OCI-LY1 (cell line): ENCODE measurements around the gene SH3BP5.

Experiments used
- EZH2 ChIP-seq: fragments of 200-600 bp; sonication (generic), shearing (Covaris generic); IDR thresholded peaks from 2 replicates; pipeline ENCODE4 v1.8.0; 2017; ENCODE audit warnings: borderline replicate concordance, mixed run types, mild to moderate bottlenecking, antibody characterized with exemption, low read length, moderate library complexity, mixed read lengths
- TF ChIP-seq, protein P1 (sequence below): fragments of 200-600 bp; sonication (generic), shearing (Covaris generic); IDR thresholded peaks from 2 replicates; pipeline ENCODE4 v1.5.1; 2017; ENCODE audit warnings: mild to moderate bottlenecking, antibody characterized with exemption, low read length, moderate library complexity, mixed read lengths

DNA sequence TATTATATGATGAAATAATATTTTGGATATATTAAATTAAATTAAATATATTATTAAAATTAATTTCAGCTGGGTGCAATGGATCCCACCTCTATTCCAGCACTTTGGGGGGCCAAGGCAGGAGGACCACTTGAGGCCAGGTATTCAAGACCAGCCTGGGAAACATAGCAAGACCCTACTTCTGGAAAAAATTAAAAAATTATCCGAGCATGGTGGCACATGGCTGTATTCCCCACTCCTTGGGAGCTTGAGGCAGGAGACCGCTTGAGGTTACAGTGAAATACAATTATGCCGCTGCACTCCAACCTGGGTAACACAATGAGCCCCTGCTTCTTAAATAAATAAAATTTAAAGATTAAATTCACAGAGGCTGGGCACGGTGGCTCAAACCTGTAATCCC is 61.4 kb downstream of the SH3BP5 start:
- TF ChIP-seq, protein P1, sequence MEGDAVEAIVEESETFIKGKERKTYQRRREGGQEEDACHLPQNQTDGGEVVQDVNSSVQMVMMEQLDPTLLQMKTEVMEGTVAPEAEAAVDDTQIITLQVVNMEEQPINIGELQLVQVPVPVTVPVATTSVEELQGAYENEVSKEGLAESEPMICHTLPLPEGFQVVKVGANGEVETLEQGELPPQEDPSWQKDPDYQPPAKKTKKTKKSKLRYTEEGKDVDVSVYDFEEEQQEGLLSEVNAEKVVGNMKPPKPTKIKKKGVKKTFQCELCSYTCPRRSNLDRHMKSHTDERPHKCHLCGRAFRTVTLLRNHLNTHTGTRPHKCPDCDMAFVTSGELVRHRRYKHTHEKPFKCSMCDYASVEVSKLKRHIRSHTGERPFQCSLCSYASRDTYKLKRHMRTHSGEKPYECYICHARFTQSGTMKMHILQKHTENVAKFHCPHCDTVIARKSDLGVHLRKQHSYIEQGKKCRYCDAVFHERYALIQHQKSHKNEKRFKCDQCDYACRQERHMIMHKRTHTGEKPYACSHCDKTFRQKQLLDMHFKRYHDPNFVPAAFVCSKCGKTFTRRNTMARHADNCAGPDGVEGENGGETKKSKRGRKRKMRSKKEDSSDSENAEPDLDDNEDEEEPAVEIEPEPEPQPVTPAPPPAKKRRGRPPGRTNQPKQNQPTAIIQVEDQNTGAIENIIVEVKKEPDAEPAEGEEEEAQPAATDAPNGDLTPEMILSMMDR = no peak
- TF ChIP-seq EZH2 = no peak
